DND-41 (cell line): ENCODE results near the gene SMG7.

ENCODE experiments used
- CTCF ChIP-seq: IDR thresholded peaks from 2 replicates; pipeline ENCODE4 v1.5.1; 2012; ENCODE audit warnings: borderline replicate concordance, low read length, moderate library complexity, mild to moderate bottlenecking; ENCODE audit not compliant: poor library complexity, severe bottlenecking; ENCODE audit errors: extremely low read depth
- EZH2 ChIP-seq: IDR thresholded peaks from 3 replicates; pipeline ENCODE4 v1.6.1; 2012; ENCODE audit warnings: borderline replicate concordance, low read depth, mild to moderate bottlenecking, moderate library complexity, low read length, inconsistent platforms; ENCODE audit not compliant: severe bottlenecking

- TF ChIP-seq EZH2, result no peak
- TF ChIP-seq CTCF, result no peak
These were observed 4.6 kb upstream of the SMG7 start for GRCh38 chr1:183467687-183468086.
